Activated T-cell treated with anti-CD3 and anti-CD28 coated beads for 4 hours (primary cell): ENCODE data around the gene TBC1D8.

ENCODE experiments used
- DNase-seq: peaks from one replicate; pipeline ENCODE4 v3.0.0-alpha.2; 2020

Gene TBC1D8

DNA sequence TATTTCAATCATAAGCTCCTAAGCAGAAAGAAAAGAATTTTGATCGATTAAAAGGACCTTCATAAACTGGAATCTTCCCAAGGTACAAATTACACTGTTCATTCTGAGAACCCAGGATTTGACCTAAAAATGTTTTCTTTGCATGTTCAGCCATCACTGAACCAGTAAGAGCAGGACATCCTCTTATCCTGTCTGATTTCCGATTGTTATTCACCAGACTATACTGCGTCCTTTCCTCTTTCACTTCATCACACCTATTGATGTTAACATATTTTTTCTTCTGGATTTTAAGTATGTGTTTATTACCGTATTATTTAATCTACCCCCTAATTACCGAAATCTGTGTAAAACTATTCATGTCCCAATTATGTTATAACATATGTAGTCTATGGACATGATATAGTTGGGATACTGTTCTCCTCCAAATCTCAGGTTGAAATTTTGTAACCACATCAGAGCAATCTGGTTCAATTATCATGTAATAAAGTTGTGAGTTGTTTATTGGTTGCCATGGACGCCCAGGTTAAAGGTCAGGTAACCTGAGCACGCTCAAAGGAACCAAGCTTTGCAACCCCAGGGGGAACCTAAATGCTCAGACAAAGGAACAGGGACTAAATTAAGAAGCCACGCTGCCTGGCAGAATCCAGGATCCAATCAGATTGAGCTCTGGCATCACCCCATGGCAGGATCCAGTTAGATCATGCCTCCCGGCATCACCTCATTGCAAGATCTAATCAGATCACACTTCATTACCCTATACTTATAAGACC, 11.6 kb upstream of the TBC1D8 start:
- DNase-seq = no peak

GRCh38 chr2:101161658-101162057, 10.5 kb upstream of the TBC1D8 start:
- no peak for DNase-seq

- no peak for DNase-seq
Observed at GRCh38 chr2:101160454-101160853, 9.3 kb upstream of the TBC1D8 start.

DNA sequence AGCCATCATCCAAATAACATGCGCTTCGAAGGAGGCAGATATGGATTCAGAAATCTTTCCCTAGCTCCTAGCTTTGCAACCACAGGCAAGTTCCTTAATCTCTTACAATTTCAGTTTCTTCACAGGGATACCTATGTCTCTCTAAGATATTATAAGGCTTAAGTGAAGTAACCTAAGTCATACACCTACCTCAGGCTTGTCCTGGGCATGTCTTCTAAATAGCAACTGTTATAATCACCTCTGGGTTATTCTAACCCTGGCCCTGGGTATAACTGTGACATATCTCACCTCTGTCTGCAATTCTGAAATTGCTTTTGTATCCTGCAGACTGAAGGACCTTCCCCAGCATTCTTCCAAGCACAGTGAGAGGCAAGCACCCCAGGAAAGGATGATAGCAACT, 8.3 kb upstream of the TBC1D8 start:
- no peak for DNase-seq

DNA sequence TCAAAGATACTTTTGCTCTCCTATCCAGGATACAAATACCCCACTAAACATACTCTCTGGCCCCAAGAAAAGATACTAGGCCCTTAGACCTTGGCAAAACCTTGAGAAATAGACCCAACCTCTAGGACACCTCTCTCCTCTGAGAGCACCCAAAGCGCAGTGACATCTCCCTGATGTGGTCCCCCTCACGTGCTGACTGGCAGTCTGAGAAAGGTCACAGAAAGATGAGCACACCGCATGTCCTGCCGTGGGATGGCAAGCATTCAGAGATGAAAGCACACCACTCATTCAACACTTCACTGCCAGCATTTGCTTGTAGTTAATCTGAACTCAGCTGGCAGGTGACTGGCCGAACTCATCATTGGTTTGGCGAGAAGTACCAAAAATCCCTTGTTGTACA, 6.1 kb upstream of the TBC1D8 start:
- no peak for DNase-seq

GRCh38 chr2:101153787-101154186, 2.6 kb upstream of the TBC1D8 start:
- no peak for DNase-seq

DNA sequence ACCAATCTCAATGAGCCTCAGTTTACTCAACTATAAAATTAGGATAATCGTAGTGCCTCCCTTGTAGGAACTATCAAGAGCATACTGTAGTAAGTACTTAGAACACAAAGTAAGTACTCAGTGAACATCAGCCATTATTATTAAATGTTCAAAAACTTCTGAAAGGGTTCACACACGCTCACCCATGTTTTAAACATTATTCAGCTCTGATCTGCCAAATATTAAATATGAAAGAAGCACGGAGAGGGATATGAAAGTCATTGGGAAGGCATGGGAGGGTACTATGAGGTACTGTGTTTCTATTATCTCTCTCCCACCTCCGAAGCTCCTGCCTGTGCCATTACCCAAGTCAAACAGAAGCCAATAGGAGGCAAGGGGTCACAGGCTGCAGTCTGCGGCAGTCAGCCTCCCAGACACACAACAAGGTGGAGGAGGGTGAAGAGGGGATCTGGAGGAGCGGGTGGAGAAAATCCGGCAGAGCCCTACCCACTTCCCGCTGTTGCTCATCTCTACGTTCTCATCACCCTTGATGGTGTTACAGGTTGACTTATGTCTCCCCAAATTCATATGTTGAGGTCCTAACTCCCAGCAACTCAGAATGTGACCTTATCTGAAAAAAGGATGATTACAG, 2.0 kb upstream of the TBC1D8 start:
- DNase-seq = no peak

DNA sequence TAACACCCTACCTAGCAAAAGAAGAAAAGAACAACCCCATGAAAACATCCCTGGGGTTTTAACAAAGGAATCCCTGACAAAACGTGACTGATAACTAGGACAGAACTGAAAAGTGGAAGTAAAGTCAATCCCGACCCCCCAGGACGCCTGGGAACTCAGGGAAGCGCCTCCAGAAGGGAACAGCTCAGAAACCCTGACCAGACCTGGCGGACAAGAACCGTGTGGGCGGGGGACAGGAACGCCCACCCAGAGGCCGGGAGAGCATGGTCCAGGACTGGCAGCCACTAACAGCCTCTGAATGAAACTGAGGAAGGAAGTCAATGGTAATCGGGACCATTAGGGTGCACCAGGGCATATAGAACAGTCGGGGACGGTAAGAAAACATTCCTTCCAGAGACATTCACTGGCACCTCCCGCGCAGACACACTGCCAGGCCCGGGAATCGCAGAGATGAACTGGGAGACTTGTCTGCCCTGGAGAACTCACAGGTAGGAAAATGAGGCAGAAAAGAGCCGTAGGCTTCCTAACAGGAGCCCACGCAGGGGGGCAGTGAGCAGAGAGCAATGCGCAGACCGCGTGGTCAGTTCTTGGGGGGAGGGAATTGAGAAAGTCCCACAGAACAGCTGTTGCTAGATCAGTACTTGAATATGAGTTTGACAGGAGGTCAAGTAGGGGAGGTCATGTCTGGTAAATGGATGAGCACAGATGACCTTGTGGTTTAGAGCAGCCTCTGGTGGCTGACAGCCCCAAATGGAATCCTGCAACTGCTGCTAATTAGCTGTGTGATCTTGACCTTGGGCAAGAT, 1.3 kb upstream of the TBC1D8 start:
- no peak for DNase-seq

- no peak for DNase-seq
Observed at GRCh38 chr2:101151859-101152271, 683 bp upstream of the TBC1D8 start.

DNA sequence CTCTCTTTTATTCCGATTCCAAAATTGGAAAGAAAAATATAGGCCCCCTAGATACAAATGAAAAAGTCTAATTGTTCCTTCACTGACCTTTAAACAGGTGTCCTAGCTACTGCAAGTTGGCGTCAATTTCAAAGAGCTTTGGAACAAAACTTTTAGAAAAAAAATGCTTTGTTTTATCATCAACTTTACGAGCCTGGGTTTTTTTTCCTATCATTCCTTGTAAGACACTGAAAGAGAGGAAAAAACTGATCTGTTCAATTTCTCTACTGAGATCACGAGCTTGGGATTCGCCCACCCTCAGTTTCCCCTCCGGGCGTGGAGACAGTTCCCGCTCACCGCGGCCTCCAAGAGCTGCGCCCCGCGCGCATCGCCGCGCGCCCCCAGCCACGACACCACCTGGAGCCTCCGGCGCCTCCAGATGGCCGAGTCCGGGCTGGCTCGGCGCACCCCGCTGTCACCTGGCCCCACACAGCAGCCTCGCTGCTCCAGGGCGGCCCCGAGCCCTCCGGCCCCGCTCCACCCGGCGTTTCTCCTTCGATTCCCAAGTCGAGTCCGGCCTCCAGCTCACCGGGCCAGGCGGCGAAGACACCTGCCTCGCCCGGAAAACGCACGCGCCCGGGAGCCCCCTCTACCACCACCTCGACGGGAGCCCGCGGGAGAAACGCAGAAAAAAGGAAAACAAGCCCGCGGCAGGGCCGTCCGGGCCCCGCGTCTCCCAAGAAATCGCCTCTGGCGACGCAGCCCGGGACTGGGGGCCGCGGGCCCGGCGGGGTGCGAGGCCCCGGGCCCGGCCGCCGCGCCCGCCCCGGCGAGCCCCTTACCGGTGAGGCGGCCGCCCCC, 656 bp downstream of the TBC1D8 start:
- DNase-seq = peak; percentile 4

DNA sequence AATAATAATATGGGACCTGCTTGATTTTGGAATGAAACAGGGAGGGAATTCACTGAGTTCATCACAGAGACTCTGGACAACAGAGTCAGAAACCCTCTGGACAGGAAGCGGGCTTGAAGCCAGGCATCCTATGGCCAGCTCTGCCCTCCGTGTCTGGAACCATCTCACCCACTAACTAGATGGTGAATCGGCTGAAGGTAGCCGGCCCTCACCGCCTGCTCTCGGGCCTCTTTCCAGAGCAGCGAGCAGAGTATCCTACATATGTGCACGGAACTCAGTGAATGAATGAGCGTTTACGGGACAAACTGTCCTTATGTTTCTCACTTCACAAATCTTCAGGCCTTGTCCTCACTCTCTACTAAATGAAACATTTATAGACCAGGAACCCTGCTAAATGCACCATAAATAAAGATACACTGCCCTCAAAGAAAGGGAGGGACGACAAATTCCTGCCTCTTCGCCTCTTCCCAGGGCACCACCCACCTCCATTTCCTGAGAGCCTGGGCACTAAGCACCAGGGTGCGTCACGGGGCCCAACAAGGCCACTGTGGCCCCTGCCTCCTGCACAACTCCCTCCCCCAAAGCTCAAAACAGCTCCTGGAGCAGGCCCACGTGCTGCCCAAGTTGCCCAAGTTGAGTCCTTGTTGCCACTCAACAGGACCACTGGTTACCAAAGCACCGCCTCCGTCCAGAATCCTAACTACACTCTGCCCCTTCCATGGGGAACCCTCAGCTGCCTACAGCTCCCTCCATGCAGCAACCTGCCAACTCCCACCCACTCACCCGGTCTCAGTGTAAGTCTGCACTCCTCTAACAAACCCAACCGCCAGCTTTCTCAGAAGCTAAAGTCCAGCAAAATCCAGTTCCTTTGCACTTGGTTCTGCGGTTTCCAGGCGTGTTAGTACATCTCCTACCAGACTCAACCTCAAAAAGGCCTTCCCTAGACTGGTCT, 1.7 kb downstream of the TBC1D8 start:
- no peak for DNase-seq

DNA sequence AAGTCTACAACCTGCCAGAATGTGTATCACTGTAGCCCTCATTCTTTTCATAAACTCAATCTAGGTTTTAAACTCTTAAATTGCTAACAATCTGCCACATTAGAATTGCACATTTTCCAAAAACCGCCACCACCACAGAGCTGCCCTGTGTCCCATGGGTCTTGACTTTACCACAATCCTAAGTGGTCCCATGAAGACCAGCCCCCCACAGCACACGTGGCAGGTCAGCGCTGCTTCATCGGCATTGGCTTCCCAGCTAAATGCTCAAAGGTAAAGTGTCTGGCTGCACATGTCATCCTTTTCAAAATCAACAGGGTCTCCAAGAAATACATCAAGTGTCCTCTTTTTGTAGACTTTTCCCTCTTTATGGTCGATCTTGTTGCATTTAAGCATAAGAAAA, 2.4 kb downstream of the TBC1D8 start:
- no peak for DNase-seq

DNA sequence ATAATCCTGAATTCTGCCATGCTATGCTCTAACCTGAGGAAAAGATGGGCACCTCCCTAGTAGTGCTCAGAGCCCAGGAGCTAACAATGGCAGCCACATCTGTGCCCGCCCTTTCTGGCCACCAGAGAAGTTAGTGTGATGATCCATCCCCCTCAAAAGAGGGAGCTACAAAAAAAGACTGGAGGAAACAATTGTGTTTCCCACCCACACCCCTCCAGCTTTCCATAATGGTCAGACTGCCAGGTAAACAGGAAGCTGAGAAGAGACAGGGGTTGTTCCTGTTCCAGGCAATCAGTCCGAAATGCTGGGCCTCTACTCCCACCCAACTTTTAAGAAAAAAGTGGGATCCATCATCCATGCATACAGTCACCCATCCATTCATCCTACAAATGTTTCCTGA, 3.2 kb downstream of the TBC1D8 start:
- DNase-seq = no peak

- DNase-seq = no peak
Observed at GRCh38 chr2:101147062-101147461, 4.1 kb downstream of the TBC1D8 start.

DNA sequence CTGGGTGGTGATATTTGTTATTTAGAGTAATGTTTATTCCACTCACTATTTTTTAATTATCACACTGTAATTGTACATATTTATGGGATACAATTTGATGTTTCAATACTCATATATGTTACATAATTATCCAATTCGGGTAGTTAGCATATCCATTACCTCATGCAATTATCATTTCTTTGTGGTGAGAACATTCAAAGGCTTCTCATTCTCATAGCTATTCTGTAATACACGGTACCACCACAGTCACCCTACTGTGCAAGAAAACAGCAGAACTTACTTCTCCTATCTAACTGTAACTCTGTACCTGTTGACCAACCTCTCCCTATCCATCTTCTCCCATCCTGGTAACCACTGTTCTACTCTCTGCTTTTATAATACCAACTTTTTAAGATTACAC, 4.6 kb downstream of the TBC1D8 start:
- DNase-seq = no peak

DNA sequence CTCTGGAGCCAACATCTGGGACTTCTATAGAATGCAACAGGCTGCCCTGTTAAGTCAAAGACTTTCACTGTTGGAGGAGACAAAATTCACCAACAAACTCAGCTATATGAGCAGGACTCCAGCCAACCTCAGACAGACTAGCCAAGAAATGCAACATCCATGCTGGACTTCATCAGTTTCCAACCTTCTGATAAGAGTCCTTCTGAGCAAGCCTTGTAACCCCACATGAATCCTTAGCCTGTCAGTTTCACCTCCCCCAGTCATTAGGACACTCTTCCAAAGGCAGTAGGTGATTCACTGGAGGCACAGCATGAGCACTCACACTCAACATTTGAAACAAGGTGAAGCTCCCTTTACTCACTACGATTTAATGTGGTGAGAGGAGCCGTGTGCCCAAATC, 5.8 kb downstream of the TBC1D8 start:
- no peak for DNase-seq

GRCh38 chr2:101142163-101142562, 9.0 kb downstream of the TBC1D8 start:
- no peak for DNase-seq

- no peak for DNase-seq
Observed at GRCh38 chr2:101140978-101141655, 10.1 kb downstream of the TBC1D8 start.

- DNase-seq = no peak
Observed at GRCh38 chr2:101140237-101140636, 10.9 kb downstream of the TBC1D8 start.

GRCh38 chr2:101139495-101139894, 11.7 kb downstream of the TBC1D8 start:
- DNase-seq = no peak
